ENCODE data around the gene ST8SIA5.

The ST8SIA5 gene

GRCh38 chr18:46676182-46676835 lies 80.5 kb downstream of the ST8SIA5 start:
- no peak overlapping the region for H3K4me3 ChIP-seq (ENCODE audit: low read depth, low read length)
- no peak for TF ChIP-seq CTCF (IDR thresholded peaks at IDR 0.05; ENCODE audit: low read depth, low read length, missing control alignments)
- in situ Hi-C loops (cut with HindIII; ENCODE audit: low sequenced_read_pairs) = no loop called here
- peak; percentile 42 for DNase-seq (ENCODE audit: low read depth)

GRCh38 chr18:46675112-46675511 lies 81.7 kb downstream of the ST8SIA5 start:
- no peak for DNase-seq (ENCODE audit: low read depth)
- in situ Hi-C loops (cut with HindIII; ENCODE audit: low sequenced_read_pairs) = no loop called here

GRCh38 chr18:46672062-46672970 lies 84.5 kb downstream of the ST8SIA5 start:
- DNase-seq (ENCODE audit: low read depth) = peak; percentile 42
- no peak overlapping the region for H3K4me3 ChIP-seq (ENCODE audit: low read depth, low read length)
- in situ Hi-C loops (cut with HindIII; ENCODE audit: low sequenced_read_pairs) = no loop called here
- no peak for TF ChIP-seq CTCF (IDR thresholded peaks at IDR 0.05; ENCODE audit: low read depth, low read length, missing control alignments)

More at GRCh38 chr18:46675112-46675511, 81.7 kb downstream of the ST8SIA5 start:
- no peak overlapping the region for H3K4me3 ChIP-seq (ENCODE audit: low read depth, low read length)
- no peak for TF ChIP-seq CTCF (IDR thresholded peaks at IDR 0.05; ENCODE audit: low read depth, low read length, missing control alignments)

- in situ Hi-C loops (cut with HindIII; ENCODE audit: low sequenced_read_pairs) = no loop called here
- TF ChIP-seq CTCF (IDR thresholded peaks at IDR 0.05; ENCODE audit: low read depth, low read length, missing control alignments) = no peak
- no peak overlapping the region for H3K4me3 ChIP-seq (ENCODE audit: low read depth, low read length)
- DNase-seq (ENCODE audit: low read depth) = no peak
These were observed 88.2 kb downstream of the ST8SIA5 start for GRCh38 chr18:46668694-46669093.

- TF ChIP-seq CTCF (IDR thresholded peaks at IDR 0.05; ENCODE audit: low read depth, low read length, missing control alignments) = no peak
- no peak overlapping the region for H3K4me3 ChIP-seq (ENCODE audit: low read depth, low read length)
- in situ Hi-C loops (cut with HindIII; ENCODE audit: low sequenced_read_pairs) = no loop called here
- no peak for DNase-seq (ENCODE audit: low read depth)
These were observed 88.7 kb downstream of the ST8SIA5 start for GRCh38 chr18:46668135-46668534.

GRCh38 chr18:46663539-46663938 lies 93.3 kb downstream of the ST8SIA5 start:
- in situ Hi-C loops (cut with HindIII; ENCODE audit: low sequenced_read_pairs) = no loop called here
- no peak for DNase-seq (ENCODE audit: low read depth)
- no peak for TF ChIP-seq CTCF (IDR thresholded peaks at IDR 0.05; ENCODE audit: low read depth, low read length, missing control alignments)

More at GRCh38 chr18:46663539-46663938, 93.3 kb downstream of the ST8SIA5 start:
- H3K4me3 ChIP-seq (ENCODE audit: low read depth, low read length) = no peak overlapping the region
